Endothelial cell of umbilical vein (primary cell): ENCODE data around the gene CTBS.

Experiments used
- EZH2 ChIP-seq: IDR thresholded peaks from 2 replicates; pipeline ENCODE4 v1.6.1; 2012; ENCODE audit warnings: borderline replicate concordance, low read depth, mild to moderate bottlenecking, moderate library complexity, low read length, inconsistent platforms; ENCODE audit not compliant: severe bottlenecking
- MYC ChIP-seq: IDR thresholded peaks from one replicate; pipeline ENCODE4 v1.6.1; 2011; ENCODE audit warnings: mild to moderate bottlenecking, low read depth, low read length
- POLR2A ChIP-seq: IDR thresholded peaks from 2 replicates; pipeline ENCODE4 v1.6.1; 2012; ENCODE audit warnings: low read depth, mild to moderate bottlenecking, control low read depth, low read length
- TF ChIP-seq, protein P1 (sequence below), 2 donors: IDR thresholded peaks; 1 replicate in 1 of 2; 2 replicates in 1 of 2; pipeline ENCODE4 v1.5.1; 2011; ENCODE audit warnings: low read length in 2 of 2, mild to moderate bottlenecking in 2 of 2, moderate library complexity in 2 of 2, control low read depth in 1 of 2, inconsistent platforms in 1 of 2, low read depth in 1 of 2; ENCODE audit not compliant: insufficient read depth in 1 of 2; ENCODE audit errors: extremely low read depth in 1 of 2
- TF ChIP-seq, protein P2 (sequence below): IDR thresholded peaks from 2 replicates; pipeline ENCODE4 v1.6.1; 2011; ENCODE audit not compliant: insufficient read depth, insufficient read length

DNA sequence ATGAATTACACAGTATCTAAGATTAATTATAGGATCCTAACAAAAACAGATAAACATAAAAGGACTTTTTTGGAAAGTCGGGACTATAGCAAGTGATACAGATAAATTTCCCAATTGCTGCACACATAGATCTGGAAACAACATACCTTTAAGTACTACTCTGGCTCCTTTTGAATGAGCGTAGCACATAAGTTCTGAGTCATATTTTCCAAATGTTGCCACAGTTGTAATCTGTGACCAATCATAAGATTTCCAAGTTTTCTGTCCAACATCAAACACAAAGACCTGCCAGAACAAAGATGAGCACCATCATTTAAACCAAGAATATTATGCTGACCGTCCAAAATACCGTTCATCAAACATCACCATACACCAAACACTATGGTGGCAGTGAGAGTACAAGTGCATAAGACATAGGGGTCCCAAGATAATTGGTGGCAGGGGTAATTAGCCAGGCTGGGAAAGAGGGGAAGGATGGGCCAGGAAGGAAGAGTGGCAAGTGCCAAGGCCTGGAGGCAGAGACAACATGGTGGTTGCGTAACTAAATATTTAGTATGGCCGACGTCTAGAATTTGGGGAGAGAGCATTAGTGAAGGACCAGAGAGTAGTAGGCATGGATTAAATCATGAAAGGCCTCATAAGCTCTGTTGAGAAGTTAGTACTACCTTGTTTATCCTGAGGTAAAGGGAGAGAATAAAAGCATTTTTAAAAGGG, 3.6 kb downstream of the CTBS start:
- TF ChIP-seq POLR2A = no peak
- TF ChIP-seq MYC = no peak
- TF ChIP-seq, protein P1, sequence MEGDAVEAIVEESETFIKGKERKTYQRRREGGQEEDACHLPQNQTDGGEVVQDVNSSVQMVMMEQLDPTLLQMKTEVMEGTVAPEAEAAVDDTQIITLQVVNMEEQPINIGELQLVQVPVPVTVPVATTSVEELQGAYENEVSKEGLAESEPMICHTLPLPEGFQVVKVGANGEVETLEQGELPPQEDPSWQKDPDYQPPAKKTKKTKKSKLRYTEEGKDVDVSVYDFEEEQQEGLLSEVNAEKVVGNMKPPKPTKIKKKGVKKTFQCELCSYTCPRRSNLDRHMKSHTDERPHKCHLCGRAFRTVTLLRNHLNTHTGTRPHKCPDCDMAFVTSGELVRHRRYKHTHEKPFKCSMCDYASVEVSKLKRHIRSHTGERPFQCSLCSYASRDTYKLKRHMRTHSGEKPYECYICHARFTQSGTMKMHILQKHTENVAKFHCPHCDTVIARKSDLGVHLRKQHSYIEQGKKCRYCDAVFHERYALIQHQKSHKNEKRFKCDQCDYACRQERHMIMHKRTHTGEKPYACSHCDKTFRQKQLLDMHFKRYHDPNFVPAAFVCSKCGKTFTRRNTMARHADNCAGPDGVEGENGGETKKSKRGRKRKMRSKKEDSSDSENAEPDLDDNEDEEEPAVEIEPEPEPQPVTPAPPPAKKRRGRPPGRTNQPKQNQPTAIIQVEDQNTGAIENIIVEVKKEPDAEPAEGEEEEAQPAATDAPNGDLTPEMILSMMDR (IDR thresholded peaks at IDR 0.05; ENCODE audit: extremely low read depth in 1 of 2, insufficient read depth in 1 of 2, low read depth in 1 of 2, low read length in 2 of 2) = no peak
- no peak for TF ChIP-seq EZH2
- TF ChIP-seq, protein P2, sequence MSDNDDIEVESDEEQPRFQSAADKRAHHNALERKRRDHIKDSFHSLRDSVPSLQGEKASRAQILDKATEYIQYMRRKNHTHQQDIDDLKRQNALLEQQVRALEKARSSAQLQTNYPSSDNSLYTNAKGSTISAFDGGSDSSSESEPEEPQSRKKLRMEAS = no peak
